NCI-H2107 treated with DMSO at 0.1 percent for 48 hours (cell line): ENCODE results near the gene PRKCH.

Experiments
- DNase-seq: peaks from one replicate; lab custom pipeline; 2025; ENCODE audit not compliant: unreplicated experiment; lab: John Stamatoyannopoulos, UW

PRKCH gene

DNA sequence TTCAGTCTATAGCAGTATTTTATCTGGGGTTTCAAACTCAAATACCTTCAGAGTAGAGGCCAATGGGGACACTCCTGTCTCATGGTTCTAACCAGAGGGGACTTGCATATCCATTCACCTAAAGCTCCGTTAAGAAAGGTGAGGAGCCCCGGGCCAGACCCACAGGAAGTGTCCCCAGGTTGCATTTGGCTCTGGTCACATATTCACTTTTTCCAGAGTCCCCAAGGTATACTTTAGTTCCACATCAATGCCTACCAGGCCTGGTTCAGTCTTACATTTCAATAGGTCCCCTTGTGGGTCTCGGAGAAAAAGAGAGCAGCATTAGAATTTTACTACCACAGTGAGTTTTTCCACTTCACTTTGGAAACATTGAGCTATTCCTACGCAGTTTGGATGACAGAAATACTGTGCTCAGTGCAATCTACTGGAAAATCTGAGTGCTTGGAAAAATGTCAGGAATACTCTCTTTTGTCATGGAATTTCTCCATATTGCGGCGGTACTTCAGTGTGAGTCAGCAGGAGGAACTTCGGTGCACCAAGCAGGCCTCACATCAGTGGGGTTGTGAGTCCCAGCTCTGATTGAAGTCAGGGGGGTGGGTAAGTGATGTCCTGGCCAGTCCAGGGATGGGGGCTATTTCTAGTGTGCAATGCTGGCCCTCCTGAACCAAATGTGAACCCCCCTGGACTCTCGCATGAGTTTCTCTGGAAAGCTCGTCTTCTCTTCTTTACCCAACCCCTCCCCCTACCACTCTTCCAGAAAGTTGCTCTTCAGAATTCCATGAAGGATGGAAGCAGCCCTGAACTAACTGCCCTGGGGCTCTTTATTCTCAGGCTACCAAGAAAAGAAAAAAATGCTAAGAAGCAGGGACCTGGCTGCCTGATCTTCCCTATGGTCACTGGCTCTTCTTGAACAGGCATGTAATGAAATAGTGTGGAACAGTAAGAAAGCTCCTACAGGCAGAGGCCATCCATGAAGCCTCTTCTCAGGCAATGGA is 184.7 kb downstream of the PRKCH start:
- DNase-seq, result no peak

DNA sequence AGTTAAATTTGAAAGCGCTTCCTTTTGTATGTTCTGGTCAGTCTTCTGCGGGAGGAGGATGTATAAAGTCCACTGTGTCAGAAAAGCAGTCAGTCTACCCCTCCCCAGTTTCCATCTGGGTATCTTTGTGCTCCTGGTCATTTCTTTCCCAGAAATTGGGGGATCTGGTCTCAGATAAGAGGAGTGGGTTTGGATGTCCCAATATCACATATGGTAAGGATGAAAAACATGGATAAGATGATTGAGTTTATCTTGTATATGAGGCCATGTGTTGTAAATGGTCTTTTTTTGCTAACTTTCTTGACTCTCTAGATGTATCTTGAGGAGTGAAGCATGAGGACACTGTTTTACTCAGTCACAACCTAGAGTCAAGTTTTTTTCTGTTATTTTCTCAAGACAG is 187.1 kb downstream of the PRKCH start:
- DNase-seq, result no peak

DNA sequence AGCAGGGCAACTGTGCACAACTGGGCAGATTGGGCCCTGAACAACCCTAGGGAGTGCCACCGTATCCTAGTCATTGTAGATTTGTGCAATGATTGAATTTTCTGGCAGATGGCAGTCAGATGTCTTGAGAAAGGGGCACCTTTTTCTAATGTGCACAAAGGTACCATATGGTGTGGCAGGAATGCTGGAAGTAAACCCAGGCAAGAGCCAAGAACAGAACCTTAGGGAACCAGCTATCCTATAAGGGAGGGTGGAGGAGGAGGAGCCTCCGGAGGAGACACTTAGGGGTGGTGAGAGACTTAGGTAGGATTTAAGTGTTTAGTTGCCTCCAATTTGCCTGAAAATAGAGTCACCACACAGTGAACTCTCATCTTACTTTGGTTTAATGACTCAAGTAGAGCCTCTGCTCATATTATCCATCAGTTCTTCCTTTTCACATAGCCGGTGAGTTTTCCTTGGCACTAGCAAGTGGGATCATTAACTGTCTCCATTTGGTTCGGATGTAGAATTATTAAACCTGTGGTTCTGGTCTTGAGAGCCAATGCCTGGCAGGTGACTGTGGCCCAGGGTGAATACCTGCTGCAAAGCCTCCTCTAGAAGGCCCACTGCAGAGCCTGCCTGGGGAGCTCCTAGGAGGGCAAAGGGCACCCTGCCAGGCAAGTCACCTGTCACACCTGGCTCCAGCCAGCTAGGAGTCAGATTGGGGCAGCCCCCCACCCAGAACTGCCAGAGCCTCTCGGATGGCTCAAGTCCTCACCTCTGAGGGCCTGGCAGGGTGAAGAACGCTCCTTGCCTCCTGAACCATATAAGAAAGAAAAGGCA is 189.6 kb downstream of the PRKCH start:
- DNase-seq, result no peak

DNA sequence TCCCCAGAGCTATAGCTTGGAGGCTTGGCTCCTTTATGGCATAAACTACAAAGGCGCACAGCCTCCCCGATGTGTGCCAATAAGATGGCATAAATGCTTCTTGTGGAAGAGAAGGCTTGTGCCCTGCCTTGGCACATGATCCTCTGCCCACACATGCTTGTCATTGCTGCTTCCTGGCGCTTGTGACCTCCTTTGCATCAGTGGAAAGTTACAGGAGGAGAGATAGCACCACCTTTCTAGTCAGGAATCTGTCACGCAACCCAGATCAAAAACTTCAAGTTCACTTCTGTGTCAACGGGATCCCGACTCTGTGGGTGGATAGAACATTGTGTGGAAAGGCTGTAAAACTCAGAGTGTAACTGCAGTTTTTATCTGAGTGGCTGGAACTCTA is 190.2 kb downstream of the PRKCH start:
- DNase-seq, result no peak

DNA sequence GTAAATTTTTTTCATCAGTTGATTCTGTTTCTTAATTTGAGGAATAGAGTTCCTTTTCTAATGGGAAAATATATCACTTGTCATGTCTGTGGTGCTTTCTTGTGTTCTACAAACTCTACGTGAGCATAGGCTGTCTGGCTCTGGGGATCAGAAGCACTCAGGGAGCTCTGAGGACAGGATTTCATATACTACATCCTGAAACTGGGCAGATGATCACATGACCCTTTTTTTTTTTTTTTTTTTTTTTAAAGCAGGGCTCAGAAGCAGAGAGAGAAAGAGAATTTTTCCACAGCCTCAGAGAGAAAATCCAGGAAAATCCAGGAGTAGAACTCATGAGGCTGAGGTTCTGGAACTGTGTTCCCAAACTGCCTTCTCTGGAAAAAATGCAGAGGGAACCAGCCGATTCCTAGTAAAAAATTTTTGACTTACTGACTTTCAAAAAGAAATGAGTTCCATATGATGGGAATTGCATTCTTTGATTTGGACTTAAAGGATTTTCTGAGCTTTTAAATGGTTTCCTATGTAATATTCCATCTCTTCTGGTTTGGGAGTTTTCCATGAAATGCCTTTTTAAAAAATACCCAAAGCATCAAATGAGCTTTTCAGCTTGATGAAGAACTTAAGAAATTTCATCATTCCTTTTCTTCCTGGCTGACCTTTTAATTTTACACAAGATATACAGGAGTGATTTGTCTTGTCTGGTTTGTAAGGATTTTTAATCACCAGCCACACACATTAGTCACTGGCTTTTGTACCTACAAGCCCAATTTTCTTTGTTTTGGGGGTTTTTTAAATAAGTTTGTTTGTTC is 190.9 kb downstream of the PRKCH start:
- no peak for DNase-seq

DNA sequence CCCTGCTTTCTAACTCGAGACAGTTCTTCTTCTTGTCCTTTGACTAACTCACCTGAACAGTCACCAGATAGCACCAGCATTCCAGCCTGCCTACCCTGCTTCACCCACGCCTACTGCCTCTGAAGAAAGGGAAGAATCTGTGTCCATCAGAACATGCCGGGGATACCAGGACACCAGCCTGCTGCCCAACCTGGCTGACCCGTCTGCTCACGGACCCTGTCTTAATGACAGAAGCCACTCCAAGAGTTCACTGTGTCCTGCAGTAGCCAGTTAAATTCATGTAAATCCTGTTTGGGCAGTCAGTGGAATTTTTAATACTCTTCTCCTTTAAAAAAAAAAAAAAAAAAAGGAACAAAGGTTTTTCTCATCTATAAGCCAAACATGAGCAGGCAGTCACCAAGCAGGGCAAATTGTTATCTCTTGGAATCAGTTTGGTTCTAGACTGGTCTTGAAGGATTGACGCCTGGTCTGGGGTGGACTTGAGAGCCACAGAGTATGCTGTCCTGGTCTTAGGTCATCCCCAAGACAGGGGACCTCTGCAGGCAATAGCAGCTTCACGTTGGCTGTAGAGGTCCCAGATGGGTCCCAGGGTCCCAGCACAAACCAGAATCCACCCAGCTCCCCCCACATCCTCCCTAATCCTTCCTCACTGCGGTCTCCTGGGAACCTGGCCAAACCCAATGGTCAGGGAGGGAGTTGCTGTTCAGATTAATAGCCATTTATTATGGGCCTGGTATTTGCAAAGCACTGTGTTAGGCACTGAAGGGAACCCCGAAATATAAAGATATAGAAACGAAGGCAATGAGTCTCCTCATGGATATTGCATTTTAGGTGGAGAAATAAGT is 192.8 kb downstream of the PRKCH start:
- no peak for DNase-seq

DNA sequence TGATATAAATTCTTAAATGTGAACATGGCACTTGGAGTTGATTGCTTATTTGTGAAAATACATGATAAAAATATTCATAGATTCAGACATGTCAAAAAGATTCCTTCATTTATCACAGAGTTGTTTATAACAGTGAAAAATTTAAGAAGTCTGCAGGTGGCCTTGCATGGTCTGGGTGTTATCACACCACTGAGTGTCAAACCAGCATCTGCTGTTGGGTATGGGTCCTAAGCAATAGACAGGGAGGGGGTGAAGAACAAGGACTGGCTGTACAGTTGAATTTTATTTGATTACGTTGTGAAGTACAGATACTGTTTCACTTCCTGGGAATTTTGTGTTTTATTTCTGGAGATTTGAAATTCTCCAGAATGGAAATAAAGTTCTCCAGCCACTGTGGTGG is 193.5 kb downstream of the PRKCH start:
- DNase-seq, result no peak

DNA sequence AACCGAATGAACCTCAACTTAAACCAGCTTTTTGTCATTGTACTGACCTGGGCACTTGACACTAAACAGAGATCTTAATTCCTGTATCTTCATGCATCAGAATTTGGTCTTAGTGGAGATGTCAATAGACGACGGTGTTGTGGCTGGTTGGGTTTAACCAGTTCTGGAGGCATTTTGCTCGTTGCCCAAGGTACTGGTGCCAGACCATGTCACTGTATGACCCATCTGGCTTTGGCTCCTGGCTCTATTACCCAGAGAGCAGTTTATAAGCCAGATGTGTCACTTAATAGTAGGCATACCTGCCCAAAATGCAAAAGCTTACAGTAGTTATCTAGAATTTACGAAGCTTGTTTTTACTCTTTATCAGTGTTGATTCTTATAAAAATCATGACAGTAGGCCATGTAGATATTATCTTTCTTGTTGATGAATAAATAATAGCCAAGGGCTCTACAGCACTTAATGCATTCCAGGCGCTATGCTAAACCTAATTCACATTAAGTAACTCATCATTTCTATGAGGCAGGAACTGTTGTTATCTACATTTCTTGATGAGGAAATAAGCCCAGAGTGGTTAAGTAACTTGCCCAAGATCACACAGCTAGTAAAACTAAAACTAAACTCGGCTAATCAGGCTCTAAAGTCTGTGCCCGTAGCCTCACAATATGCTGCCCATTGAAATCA is 194.2 kb downstream of the PRKCH start:
- no peak for DNase-seq

DNA sequence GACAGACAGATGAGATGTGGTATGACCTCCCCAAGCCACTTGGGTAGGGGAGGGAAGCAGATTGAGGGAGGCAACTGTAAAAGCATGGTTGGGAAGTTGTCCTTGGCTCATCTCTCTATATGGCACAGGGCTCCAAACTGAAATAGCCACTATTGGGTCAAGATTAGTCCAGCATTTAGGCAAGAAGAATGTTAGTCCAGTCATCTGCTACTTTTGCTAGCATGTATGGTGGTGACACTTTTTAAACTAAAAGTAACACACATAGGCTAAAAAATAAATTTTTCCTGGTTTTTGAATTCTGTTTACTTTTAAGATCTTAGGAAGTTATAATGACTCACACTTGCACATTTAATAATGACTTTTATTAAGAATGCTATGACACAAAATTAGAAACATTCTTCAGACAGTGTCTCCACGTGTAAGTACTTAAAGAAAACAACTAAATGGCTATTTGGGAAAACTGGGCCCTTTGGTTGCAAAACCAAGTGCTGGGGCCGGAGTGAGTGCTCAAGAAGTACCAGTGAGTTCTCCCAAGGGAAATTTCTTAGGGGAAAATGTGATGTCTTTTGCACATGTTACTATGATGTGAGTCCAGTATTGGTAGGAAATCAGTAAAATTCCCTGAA is 194.9 kb downstream of the PRKCH start:
- DNase-seq, result no peak

DNA sequence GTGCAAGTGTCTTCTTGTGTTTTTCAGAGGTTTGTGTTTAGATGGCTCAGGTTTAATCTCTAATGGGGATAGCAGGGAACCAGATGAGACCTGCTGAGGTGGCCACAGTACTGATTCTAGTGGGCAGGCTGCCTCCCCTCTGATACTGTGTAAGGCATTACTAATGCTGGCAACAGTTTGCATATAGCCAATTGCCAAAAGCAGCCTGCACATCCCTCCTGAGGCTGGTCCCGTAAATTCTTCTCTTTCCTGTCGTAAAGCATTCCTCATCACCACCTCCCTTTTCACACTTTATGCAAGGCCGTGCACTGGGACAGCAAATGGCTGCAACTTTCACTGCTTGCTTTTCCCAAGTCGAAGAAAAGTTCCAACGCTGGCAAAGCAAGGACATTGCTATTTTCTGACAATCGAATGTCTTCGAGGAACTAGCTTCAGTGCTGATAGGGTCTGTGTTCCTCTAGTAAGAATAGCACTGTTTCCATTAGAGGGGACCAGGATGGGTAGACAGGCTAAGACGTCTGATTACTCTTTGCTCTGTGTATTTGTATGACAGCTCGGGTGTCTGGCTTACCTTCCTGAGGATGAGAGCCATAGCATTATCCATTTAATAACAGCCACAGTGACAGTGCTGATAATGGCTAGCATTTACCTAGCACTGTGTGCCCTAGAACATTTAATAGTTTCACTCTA is 195.7 kb downstream of the PRKCH start:
- no peak for DNase-seq

DNA sequence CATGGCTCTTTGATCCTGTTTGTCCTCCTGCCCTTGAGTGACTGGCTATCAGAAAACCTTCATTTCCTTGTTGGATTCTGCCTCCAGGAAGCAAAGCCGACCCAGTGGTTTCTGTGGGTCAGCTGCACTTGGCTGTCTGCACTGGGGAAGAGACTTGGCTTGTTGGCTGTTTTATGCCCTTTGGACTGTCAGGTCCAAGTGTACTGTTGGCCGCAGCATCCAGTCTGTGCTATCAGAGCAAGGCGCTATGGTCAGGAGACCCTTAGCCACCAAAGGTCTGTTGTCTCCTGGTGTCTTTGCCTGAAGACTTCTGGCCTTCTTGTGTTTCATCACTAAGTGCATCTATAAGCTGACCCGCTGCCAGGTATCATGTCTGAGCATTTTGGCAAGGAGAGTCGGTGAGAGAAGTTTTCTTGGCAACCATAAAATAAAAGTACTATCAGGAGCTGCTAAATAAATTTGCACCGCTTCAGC is 196.6 kb downstream of the PRKCH start:
- no peak for DNase-seq

DNA sequence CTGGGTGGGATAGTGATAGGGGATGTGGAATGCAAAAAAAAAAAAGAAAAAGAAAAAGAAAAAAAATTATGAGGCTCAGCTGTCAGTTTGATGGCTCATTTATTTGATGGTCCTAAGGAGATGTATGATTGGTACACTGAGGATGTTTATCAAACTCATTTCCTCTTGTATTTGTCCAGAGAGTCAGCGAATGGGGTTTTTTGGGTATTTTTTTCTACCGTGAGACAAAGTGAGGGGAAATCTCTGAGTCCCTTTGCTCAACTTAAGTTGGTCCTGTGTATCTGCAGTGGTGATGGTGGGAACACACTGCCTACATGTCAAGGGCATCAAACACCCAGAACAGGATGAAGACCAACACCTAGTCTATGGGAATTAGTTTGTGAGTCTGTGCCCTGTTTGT is 197.0 kb downstream of the PRKCH start:
- DNase-seq, result no peak

DNA sequence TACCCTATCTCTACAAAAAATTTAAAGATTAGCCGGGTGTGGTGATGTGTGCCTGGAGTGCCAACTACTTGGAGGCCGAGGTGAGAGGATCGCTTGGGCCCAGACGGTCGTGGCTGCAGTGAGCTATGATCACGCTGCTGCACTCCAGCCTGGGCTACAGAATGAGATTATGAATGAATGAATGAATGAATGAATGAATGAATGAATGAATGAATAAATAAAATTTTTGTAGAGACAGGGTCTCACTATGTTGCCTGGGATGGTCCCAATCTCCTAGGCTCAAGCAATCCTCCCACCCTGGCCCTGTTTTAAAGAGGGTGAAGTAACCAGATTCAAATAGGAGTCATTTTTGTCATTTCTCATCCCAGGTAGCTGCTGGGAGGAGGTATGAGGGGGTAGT is 197.7 kb downstream of the PRKCH start:
- DNase-seq, result no peak

DNA sequence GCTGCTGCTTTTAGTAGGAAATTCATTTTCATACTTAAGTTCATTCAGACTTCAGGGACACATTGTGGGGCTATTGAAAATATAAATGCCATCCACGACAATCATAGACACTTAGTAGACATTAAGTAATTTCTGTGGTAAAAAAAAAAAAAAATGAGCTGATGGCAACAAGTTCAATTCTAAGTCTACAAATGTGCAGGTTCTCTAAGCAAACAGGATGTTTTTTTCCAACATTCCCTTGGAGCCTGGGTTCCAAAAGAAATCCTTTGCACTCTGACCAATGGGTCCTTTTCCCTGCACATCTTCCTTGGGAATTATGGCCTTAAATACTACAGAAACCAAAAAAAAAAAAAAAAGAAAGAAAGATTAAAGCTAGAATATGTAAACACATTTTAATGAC is 198.4 kb downstream of the PRKCH start:
- DNase-seq, result no peak

DNA sequence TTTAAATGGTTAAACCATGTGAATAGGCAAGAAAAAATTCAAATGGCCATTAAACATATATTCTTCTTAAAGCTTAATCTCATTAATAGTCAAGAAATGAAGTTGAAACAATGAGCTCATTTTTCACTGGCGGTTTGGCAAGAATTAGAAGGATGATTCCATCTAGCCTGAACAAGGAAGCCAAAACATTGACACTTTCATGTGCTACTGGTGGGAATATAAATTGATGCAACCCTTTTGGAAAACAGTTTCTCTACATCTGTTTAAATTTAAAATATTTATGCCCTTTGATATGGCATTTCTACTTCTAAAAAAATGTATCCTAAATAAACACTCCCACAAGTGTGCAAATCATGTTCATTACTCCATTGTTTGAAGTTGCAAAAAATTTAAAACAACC is 199.2 kb downstream of the PRKCH start:
- no peak for DNase-seq

DNA sequence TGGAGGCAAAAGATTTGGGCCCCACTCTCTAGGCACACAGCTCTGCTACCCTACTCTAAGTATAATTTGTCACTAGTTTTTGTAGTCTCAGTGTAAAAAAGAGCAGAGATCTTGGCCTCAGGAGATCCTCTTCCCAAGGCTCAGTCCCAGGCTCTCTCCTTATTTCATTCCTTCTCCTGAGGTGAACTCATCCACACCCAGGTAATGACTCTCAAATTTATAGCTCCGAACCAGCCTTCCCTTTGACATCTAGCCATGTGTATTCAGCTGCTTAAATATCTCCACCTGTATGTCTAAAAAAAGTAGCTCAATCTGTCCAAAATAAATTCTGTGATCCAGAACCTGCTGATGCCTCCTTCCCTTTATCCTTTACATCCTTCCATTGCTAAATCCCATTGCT is 200.4 kb downstream of the PRKCH start:
- DNase-seq, result no peak

DNA sequence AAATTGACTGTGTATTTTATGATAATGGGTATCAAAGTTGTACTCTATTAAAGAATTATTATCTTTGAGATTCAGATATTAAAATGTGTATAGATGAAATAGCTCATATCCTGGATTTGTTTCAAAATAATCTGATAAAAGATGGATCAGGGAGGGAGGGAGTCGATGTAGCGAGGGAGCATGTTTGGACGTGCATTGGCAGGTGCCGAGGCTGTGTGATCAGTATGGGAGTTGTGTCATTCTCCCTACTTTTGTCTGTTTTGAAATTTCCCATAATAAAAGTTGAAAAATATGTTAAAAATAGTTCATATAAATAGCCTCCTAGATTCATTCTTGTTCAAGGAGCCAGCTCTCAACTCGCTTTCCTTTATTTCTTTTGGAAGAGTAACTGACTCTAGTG is 202.4 kb downstream of the PRKCH start:
- DNase-seq, result no peak

DNA sequence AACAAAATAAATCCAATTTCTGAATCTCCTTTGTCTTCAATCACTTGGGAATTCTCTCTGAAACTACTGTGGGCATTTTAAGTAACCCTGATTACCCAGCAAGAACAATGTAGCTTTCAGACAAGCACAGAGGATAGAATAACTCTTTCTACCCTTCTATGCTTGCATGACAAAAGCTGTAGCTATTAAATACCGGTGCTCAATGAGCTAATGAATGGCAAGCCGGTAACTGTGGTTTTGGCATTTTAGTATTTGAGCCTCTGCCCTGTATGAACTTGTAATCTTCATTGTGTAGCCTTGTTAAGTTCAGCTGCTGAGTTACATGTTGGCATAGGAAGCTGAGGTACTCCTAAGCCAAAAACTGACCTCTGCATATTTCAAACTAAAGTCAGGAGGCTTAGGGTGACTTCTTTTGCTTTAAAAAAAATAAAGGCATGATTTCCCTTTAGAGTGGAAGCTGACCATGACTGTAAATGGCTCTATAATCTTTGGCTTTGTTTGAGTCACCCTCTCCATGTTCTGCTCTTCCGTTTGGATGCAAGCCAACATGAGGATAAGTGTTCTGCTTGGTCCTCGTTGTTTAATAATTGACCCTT is 202.9 kb downstream of the PRKCH start:
- DNase-seq, result peak; percentile 99
